Measurements from ENCODE around the gene SLC47A1. TPM values are rescaled to one million over a fixed set of nuclear protein-coding genes. Genes with fewer than 3 reads are reported as not detected.

The SLC47A1 gene
- total and polyA plus RNA-seq, 9 of the 15 experiments (the other 6 are each of a cell fraction or from before 2014, with no cell fraction given) = not detected

GRCh38 chr17:19533036-19533717 is 477 bp upstream of the SLC47A1 start (continued):
- no peak for TF ChIP-seq BACH1 (tag; IDR thresholded peaks at IDR 0.05)
- TF ChIP-seq, protein P1, sequence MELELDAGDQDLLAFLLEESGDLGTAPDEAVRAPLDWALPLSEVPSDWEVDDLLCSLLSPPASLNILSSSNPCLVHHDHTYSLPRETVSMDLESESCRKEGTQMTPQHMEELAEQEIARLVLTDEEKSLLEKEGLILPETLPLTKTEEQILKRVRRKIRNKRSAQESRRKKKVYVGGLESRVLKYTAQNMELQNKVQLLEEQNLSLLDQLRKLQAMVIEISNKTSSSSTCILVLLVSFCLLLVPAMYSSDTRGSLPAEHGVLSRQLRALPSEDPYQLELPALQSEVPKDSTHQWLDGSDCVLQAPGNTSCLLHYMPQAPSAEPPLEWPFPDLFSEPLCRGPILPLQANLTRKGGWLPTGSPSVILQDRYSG (tag; conservative IDR thresholded peaks at IDR 0.05; ENCODE audit: low read depth) = no peak
- TF ChIP-seq ZNF224 (CRISPR knock-in tag; IDR thresholded peaks at IDR 0.05) = no peak

- H3K9me3 ChIP-seq (replicated peaks; ENCODE audit: control insufficient read depth, insufficient read depth, low read depth, low read length) = no peaks in the 10 kb centered on the region
- H3K36me3 ChIP-seq (ENCODE audit: control insufficient read depth, insufficient read depth, low read length) = no peaks in the 10 kb centered on the region
- ATAC-seq (no peak), FAIRE-seq (no peak), DNase-seq (ENCODE audit: extremely low read depth in 1 of 4, low spot score in 3 of 4) (no peak)
- no peak overlapping the region for H3K27ac ChIP-seq (ENCODE audit: extremely low read depth, low read depth, low read length)
- H4K20me1 ChIP-seq (replicated peaks; ENCODE audit: control insufficient read depth, insufficient read depth, low read length) = 0 out of 2 replicates have a peak, but pooled peaks cover under 1% of the 10 kb centered on the region
- no peak overlapping the region for H3K4me2 ChIP-seq (ENCODE audit: insufficient read depth, low read length)
- no TSS peak for BruUV-seq (replicated peaks)
- H3K79me2 ChIP-seq (ENCODE audit: control insufficient read depth, insufficient read depth, low read length) = no peaks in the 10 kb centered on the region
- no peak overlapping the region for H3K4me3 ChIP-seq
- in situ Hi-C loops (cut with MboI) (no loop called here), intact Hi-C loops (cut with micrococcal nuclease) (no loop called here)
- H3K4me1 ChIP-seq (replicated peaks in 1 of 2; ENCODE audit: control insufficient read depth in 2 of 2, insufficient read depth in 2 of 2, low read length in 2 of 2) = no peaks in the 10 kb centered on the region
- POLR2A ChIA-PET = no interaction called here
- WGBS (ENCODE audit: insufficient coverage, low coverage, missing lambda C conversion rate) = 15% methylated on average over 19 of the region's 19 CpGs
- H3K27me3 ChIP-seq (ENCODE audit: control insufficient read depth in 2 of 2, insufficient read depth in 2 of 2, low read length in 2 of 2) = peaks cover 0 to 48% of the 10 kb centered on the region in 2 experiments; a peak in 4 of 5 replicates
- H3K9me1 ChIP-seq (ENCODE audit: control insufficient read depth, insufficient read depth, low read length) = no peaks in the 10 kb centered on the region
- CTCF ChIA-PET (ENCODE audit: low intra/inter-chr PET ratio) = no interaction called here
- H2AFZ ChIP-seq (ENCODE audit: low read depth, low read length) = no peak overlapping the region
- no peak overlapping the region for H3K9ac ChIP-seq (ENCODE audit: insufficient read depth in 1 of 2, low read depth in 2 of 2, low read length in 2 of 2)
- no peak for TF ChIP-seq CBFA2T2 (conservative IDR thresholded peaks at IDR 0.05)
- no peak for TF ChIP-seq FOSL1 (tag; conservative IDR thresholded peaks at IDR 0.05)
- TF ChIP-seq NCOA2 (IDR thresholded peaks at IDR 0.05; ENCODE audit: partially characterized antibody in 2 of 2) = no peak
- TF ChIP-seq ZBTB9 (CRISPR knock-in tag; IDR thresholded peaks at IDR 0.05) = no peak
- TF ChIP-seq, protein P2, sequence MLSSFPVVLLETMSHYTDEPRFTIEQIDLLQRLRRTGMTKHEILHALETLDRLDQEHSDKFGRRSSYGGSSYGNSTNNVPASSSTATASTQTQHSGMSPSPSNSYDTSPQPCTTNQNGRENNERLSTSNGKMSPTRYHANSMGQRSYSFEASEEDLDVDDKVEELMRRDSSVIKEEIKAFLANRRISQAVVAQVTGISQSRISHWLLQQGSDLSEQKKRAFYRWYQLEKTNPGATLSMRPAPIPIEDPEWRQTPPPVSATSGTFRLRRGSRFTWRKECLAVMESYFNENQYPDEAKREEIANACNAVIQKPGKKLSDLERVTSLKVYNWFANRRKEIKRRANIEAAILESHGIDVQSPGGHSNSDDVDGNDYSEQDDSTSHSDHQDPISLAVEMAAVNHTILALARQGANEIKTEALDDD (IDR thresholded peaks at IDR 0.05) = no peak
- TF ChIP-seq, protein P3, sequence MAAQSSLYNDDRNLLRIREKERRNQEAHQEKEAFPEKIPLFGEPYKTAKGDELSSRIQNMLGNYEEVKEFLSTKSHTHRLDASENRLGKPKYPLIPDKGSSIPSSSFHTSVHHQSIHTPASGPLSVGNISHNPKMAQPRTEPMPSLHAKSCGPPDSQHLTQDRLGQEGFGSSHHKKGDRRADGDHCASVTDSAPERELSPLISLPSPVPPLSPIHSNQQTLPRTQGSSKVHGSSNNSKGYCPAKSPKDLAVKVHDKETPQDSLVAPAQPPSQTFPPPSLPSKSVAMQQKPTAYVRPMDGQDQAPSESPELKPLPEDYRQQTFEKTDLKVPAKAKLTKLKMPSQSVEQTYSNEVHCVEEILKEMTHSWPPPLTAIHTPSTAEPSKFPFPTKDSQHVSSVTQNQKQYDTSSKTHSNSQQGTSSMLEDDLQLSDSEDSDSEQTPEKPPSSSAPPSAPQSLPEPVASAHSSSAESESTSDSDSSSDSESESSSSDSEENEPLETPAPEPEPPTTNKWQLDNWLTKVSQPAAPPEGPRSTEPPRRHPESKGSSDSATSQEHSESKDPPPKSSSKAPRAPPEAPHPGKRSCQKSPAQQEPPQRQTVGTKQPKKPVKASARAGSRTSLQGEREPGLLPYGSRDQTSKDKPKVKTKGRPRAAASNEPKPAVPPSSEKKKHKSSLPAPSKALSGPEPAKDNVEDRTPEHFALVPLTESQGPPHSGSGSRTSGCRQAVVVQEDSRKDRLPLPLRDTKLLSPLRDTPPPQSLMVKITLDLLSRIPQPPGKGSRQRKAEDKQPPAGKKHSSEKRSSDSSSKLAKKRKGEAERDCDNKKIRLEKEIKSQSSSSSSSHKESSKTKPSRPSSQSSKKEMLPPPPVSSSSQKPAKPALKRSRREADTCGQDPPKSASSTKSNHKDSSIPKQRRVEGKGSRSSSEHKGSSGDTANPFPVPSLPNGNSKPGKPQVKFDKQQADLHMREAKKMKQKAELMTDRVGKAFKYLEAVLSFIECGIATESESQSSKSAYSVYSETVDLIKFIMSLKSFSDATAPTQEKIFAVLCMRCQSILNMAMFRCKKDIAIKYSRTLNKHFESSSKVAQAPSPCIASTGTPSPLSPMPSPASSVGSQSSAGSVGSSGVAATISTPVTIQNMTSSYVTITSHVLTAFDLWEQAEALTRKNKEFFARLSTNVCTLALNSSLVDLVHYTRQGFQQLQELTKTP (IDR thresholded peaks at IDR 0.05; ENCODE audit: low read depth in 1 of 2, partially characterized antibody in 2 of 2) = no peak
- TF ChIP-seq CREM (IDR thresholded peaks at IDR 0.05; ENCODE audit: low read depth) = no peak
- no peak for TF ChIP-seq GTF2A2 (tag; IDR thresholded peaks at IDR 0.05)
- TF ChIP-seq BCL6 (CRISPR knock-in tag; IDR thresholded peaks at IDR 0.05) = no peak
- TF ChIP-seq HNRNPK (IDR thresholded peaks at IDR 0.05; ENCODE audit: low read depth, low read length, poor library complexity, severe bottlenecking) = no peak
Measured at GRCh38 chr17:19534562-19535149, 1.0 kb downstream of the SLC47A1 start.

All from K562 (cell line).